Urothelium cell line (cell line): Measurements from ENCODE around the gene C11orf91.
"Not testable (repeated sequence)": the region's sequence is repeated elsewhere in the genome, so short reads cannot be mapped to it uniquely, and the experiment has no call there.

ENCODE experiments used
- DNase-seq: peaks from one replicate; pipeline ENCODE4 v3.0.0; 2011; ENCODE audit warnings: low spot score, mixed read lengths
- FAIRE-seq: peaks from 2 replicates; lab custom pipeline; 2011; peaks lifted over from hg19 to GRCh38; lab: Jason Lieb, UNC

C11orf91 gene

GRCh38 chr11:33674035-33674814 lies 26.4 kb downstream of the C11orf91 start:
- DNase-seq, result no peak
- FAIRE-seq, result no peak

- DNase-seq (no peak), FAIRE-seq (no peak)
These were observed 28.4 kb downstream of the C11orf91 start for GRCh38 chr11:33672273-33672672.

GRCh38 chr11:33670250-33671011 lies 30.2 kb downstream of the C11orf91 start:
- no peak for DNase-seq

GRCh38 chr11:33669598-33670249 lies 30.9 kb downstream of the C11orf91 start:
- FAIRE-seq (no peak), DNase-seq (no peak)

More at GRCh38 chr11:33670250-33671011, 30.2 kb downstream of the C11orf91 start:
- no peak for FAIRE-seq

- DNase-seq (no peak), FAIRE-seq (no peak)
These were observed 31.6 kb downstream of the C11orf91 start for GRCh38 chr11:33668951-33669596.

- DNase-seq (no peak), FAIRE-seq (no peak)
These were observed 32.2 kb downstream of the C11orf91 start for GRCh38 chr11:33668468-33668825.

GRCh38 chr11:33667819-33668467 lies 32.7 kb downstream of the C11orf91 start:
- DNase-seq, result no peak
- no peak for FAIRE-seq

GRCh38 chr11:33665350-33666106 lies 35.1 kb downstream of the C11orf91 start:
- no peak for FAIRE-seq
- DNase-seq, result no peak

GRCh38 chr11:33664827-33665226 lies 35.8 kb downstream of the C11orf91 start:
- FAIRE-seq (no peak), DNase-seq (no peak)

GRCh38 chr11:33664166-33664565 lies 36.5 kb downstream of the C11orf91 start:
- DNase-seq, result no peak
- FAIRE-seq, result no peak

GRCh38 chr11:33663121-33663520 lies 37.5 kb downstream of the C11orf91 start:
- no peak for FAIRE-seq

GRCh38 chr11:33661526-33661925 lies 39.1 kb downstream of the C11orf91 start:
- not testable (repeated sequence) for DNase-seq, FAIRE-seq

More at GRCh38 chr11:33663121-33663520, 37.5 kb downstream of the C11orf91 start:
- DNase-seq, result no peak

- no peak for DNase-seq
- no peak for FAIRE-seq
These were observed 39.7 kb downstream of the C11orf91 start for GRCh38 chr11:33660962-33661361.

GRCh38 chr11:33659370-33660139 lies 41.1 kb downstream of the C11orf91 start:
- no peak for DNase-seq
- no peak for FAIRE-seq

- no peak for FAIRE-seq
These were observed 42.3 kb downstream of the C11orf91 start for GRCh38 chr11:33658195-33658900.

GRCh38 chr11:33657757-33658156 lies 42.9 kb downstream of the C11orf91 start:
- DNase-seq, result no peak
- no peak for FAIRE-seq

More at GRCh38 chr11:33658195-33658900, 42.3 kb downstream of the C11orf91 start:
- DNase-seq, result no peak

GRCh38 chr11:33656768-33657167 lies 43.9 kb downstream of the C11orf91 start:
- FAIRE-seq, result no peak
- DNase-seq, result no peak

GRCh38 chr11:33655842-33656600 lies 44.6 kb downstream of the C11orf91 start:
- FAIRE-seq, result no peak
- DNase-seq, result no peak
